Measurements from ENCODE around the gene SPECC1. TPM values are rescaled to one million over a fixed set of nuclear protein-coding genes. Genes with fewer than 3 reads are reported as not detected.

Gene SPECC1
- total RNA-seq, 1 donor from 2014 or later, result 91.9 TPM

DNA sequence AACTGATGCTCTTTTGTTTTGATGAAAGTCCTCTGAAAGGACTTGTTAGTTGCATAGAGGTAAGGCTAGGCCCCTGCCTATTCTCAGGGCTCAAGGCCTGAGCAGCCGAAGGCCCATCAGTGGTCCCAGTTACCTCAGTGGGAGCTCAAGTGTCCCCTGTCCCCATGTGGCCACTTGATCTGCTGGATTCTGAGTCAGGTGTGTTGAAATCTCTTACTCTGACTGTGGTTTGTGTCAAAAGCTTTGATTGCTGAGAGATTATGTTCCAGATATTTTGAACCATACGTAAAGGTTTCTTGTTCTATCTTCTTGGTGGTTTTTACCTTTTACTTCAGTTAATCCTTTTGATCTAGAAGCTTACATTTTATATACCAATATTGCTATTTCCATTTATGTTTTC, 266.5 kb downstream of the SPECC1 start:
- Mint-ChIP-seq H3K27ac (ENCODE audit: unreplicated experiment) (peak overlapping the region; percentile 30), H3K4me1 (ENCODE audit: low read depth) (peaks cover 56% of the 10 kb centered on the region), H3K4me3 (ENCODE audit: unreplicated experiment) (no peak overlapping the region)

DNA sequence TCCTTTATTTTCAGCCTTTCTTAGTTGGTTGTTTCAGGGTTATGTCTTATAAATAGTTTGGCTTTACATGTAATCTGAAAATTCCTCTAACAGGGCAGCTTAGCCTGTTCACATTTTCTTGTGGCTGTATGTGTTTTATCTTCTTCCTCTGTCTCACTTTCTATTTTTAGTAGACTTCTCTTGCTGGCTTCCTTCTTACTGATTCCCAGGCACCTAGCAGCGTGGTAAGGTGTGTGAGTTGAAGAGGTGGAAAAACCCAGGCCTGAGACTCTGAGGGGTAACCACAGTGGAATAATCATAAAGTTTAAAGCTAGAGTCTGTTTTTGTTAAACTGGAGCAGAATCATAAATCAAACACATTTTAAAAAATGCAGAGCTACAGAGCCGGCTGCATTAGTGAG, 267.3 kb downstream of the SPECC1 start:
- peaks cover 50% of the 10 kb centered on the region for H3K4me1 Mint-ChIP-seq (ENCODE audit: low read depth)
- no peak overlapping the region for H3K4me3 Mint-ChIP-seq (ENCODE audit: unreplicated experiment)
- no peaks in the 10 kb centered on the region for H3K9me3 Mint-ChIP-seq (ENCODE audit: low read depth)
- H3K27ac Mint-ChIP-seq (ENCODE audit: unreplicated experiment), result peak overlapping the region; percentile 66
- TF ChIP-seq, protein P1, sequence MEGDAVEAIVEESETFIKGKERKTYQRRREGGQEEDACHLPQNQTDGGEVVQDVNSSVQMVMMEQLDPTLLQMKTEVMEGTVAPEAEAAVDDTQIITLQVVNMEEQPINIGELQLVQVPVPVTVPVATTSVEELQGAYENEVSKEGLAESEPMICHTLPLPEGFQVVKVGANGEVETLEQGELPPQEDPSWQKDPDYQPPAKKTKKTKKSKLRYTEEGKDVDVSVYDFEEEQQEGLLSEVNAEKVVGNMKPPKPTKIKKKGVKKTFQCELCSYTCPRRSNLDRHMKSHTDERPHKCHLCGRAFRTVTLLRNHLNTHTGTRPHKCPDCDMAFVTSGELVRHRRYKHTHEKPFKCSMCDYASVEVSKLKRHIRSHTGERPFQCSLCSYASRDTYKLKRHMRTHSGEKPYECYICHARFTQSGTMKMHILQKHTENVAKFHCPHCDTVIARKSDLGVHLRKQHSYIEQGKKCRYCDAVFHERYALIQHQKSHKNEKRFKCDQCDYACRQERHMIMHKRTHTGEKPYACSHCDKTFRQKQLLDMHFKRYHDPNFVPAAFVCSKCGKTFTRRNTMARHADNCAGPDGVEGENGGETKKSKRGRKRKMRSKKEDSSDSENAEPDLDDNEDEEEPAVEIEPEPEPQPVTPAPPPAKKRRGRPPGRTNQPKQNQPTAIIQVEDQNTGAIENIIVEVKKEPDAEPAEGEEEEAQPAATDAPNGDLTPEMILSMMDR (IDR thresholded peaks at IDR 0.05), result no peak
- peaks cover 17% of the 10 kb centered on the region for H3K36me3 Mint-ChIP-seq (ENCODE audit: low read depth)
- no peak for DNase-seq (ENCODE audit: low spot score)
- no peaks in the 10 kb centered on the region for H3K27me3 Mint-ChIP-seq (ENCODE audit: low read depth)

More for the DNA sequence above, 266.5 kb downstream of the SPECC1 start:
- H3K36me3 Mint-ChIP-seq (ENCODE audit: low read depth), result peaks cover 19% of the 10 kb centered on the region
- H3K27me3 Mint-ChIP-seq (ENCODE audit: low read depth), result no peaks in the 10 kb centered on the region
- no peak for DNase-seq (ENCODE audit: low spot score)
- H3K9me3 Mint-ChIP-seq (ENCODE audit: low read depth), result no peaks in the 10 kb centered on the region
- TF ChIP-seq, protein P1 (IDR thresholded peaks at IDR 0.05), result no peak

DNA sequence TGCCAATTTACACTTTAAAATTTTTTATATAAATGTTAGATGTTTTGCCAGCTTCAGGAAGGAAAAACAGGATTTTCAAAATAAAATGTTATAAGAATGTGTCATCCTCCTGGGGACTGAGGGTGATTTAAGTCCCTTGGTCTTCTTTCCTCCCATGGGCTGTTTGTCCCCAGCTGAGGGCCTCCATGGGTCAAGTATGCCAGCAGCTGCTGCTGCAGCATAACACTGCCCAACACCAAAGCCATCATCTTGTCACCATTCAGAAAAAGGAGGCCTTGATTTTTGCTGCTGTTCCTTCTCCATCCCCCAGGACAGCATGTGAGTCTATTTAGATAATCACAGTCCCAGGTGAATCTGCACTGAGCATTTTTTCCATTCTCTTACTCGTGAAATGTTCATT, 269.6 kb downstream of the SPECC1 start:
- Mint-ChIP-seq H3K27me3 (ENCODE audit: low read depth) (no peaks in the 10 kb centered on the region), H3K27ac (ENCODE audit: unreplicated experiment) (peak overlapping the region; percentile 39), H3K4me3 (ENCODE audit: unreplicated experiment) (no peak overlapping the region), H3K4me1 (ENCODE audit: low read depth) (peaks cover 49% of the 10 kb centered on the region), H3K9me3 (ENCODE audit: low read depth) (no peaks in the 10 kb centered on the region), H3K36me3 (ENCODE audit: low read depth) (peaks cover 14% of the 10 kb centered on the region)
- TF ChIP-seq, protein P1 (IDR thresholded peaks at IDR 0.05), result peak; percentile 23
- DNase-seq (ENCODE audit: low spot score), result no peak

DNA sequence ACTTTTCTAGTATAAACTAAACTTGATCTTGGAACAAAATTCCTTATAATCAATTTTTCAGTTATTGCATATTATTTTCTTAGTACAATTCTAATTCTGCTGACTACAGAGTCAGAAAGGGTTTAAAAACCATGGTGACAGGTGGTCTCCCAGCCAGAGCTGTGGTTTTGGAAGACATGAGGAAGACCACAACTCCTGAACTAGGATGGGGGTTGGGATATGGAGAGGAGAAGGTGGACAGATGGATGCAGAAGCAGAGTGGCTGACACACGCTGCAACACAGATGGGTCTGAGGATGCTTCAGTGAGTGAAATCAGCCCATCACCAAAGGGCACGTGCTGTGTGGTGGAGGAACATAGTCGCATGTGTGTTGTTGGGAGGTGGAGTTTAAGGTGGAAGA, 270.5 kb downstream of the SPECC1 start:
- no peak for DNase-seq (ENCODE audit: low spot score)
- no peak overlapping the region for H3K4me3 Mint-ChIP-seq (ENCODE audit: unreplicated experiment)
- no peaks in the 10 kb centered on the region for H3K9me3 Mint-ChIP-seq (ENCODE audit: low read depth)
- no peaks in the 10 kb centered on the region for H3K27me3 Mint-ChIP-seq (ENCODE audit: low read depth)
- TF ChIP-seq, protein P1 (IDR thresholded peaks at IDR 0.05), result no peak
- H3K4me1 Mint-ChIP-seq (ENCODE audit: low read depth), result peaks cover 54% of the 10 kb centered on the region
- H3K27ac Mint-ChIP-seq (ENCODE audit: unreplicated experiment), result no peak overlapping the region
- peaks cover 14% of the 10 kb centered on the region for H3K36me3 Mint-ChIP-seq (ENCODE audit: low read depth)

DNA sequence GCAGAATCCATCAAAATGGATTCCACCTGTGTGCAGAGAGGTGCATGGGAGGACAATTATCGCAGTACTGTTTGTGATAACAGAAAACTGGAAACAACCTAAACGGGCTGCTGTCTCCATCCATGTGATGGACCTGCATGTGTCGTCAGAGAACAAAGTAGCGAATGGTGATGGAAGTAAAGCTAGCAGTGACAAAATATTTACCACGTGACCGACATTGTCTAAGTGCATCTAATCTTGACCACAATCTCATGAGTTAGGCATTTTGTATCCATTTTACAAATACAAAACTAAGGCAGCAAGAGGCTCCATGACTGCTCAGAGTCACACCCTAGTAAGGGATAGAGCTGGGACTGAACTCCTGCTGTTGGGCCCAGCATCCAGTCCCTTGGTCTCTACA, 270.9 kb downstream of the SPECC1 start:
- H3K4me1 Mint-ChIP-seq (ENCODE audit: low read depth), result peaks cover 58% of the 10 kb centered on the region
- no peak overlapping the region for H3K4me3 Mint-ChIP-seq (ENCODE audit: unreplicated experiment)
- no peaks in the 10 kb centered on the region for H3K27me3 Mint-ChIP-seq (ENCODE audit: low read depth)
- TF ChIP-seq, protein P1 (IDR thresholded peaks at IDR 0.05), result no peak
- no peaks in the 10 kb centered on the region for H3K9me3 Mint-ChIP-seq (ENCODE audit: low read depth)
- H3K36me3 Mint-ChIP-seq (ENCODE audit: low read depth), result peaks cover 14% of the 10 kb centered on the region
- H3K27ac Mint-ChIP-seq (ENCODE audit: unreplicated experiment), result no peak overlapping the region
- no peak for DNase-seq (ENCODE audit: low spot score)
